ENCODE data around the gene ITGA11. TPM values are rescaled to one million over a fixed set of nuclear protein-coding genes. Genes with fewer than 3 reads are reported as not detected.

The ITGA11 gene
- total and polyA plus RNA-seq, 8 donors: 0.19 to 4.1 (median 0.66) TPM

GRCh38 chr15:68427963-68428362 lies 4.0 kb downstream of the ITGA11 start:
- Histone ChIP-seq H3K4me1 (no peaks in the 10 kb centered on the region), H3K27me3 (peaks cover 0 to 5% (median 3%) of the 10 kb centered on the region in 4 donors), H3K4me3 (no peak overlapping the region), H3K27ac (no peak overlapping the region), H3K9me3 (no peaks in the 10 kb centered on the region), H3K36me3 (no peaks in the 10 kb centered on the region)
- no peak for TF ChIP-seq CTCF (IDR thresholded peaks at IDR 0.05)
- intact Hi-C loops (cut with DNase I): no loop called here
- FAIRE-seq (no peak), DNase-seq (no peak), ATAC-seq (no peak)
- WGBS, 2 donors: 86 to 88% methylated on average over 1 of the region's 1 CpG

GRCh38 chr15:68427366-68427765 lies 4.6 kb downstream of the ITGA11 start:
- TF ChIP-seq CTCF (IDR thresholded peaks at IDR 0.05): no peak
- H3K4me1 ChIP-seq: no peaks in the 10 kb centered on the region
- DNase-seq: no peak
- WGBS, 2 donors: 54 to 63% methylated on average over 3 of the region's 3 CpGs
- H3K9me3 ChIP-seq: no peaks in the 10 kb centered on the region
- no peaks in the 10 kb centered on the region for H3K36me3 ChIP-seq
- H3K4me3 ChIP-seq: no peak overlapping the region
- intact Hi-C loops (cut with DNase I): no loop called here
- H3K27me3 ChIP-seq: peaks cover 0 to 4% (median 0%) of the 10 kb centered on the region in 4 donors
- no peak overlapping the region for H3K27ac ChIP-seq
- no peak for ATAC-seq
- no peak for FAIRE-seq

DNA sequence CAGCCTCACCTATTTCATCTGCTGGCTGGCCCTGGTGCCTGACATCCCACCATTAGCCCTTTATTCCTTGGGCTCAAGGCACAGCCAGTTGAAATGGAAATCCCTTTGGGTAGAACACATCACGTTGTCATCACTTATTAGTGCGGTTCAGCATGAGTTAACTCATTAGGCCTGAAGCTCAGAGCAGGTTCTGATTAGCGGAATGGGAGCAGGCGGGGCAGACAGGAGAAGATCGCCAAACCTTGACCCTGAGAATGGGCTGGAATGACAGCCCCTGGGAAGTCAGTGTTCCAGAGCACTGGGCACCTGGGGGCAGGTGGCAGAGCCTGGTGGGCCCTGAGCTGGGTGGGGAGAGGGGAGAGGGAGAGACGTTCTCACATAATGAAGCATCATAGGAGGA lies 5.8 kb downstream of the ITGA11 start:
- ATAC-seq: no peak
- WGBS, 2 donors: 85 to 87% methylated on average over 5 to 6 of the region's 6 CpGs
- no peak for TF ChIP-seq CTCF (IDR thresholded peaks at IDR 0.05)
- H3K27me3 ChIP-seq: peaks cover 0 to 2% (median 0%) of the 10 kb centered on the region in 4 donors
- H3K27ac ChIP-seq: no peak overlapping the region
- intact Hi-C loops (cut with DNase I): no loop called here
- DNase-seq: no peak
- H3K4me1 ChIP-seq: no peaks in the 10 kb centered on the region
- no peak overlapping the region for H3K4me3 ChIP-seq
- H3K36me3 ChIP-seq: no peaks in the 10 kb centered on the region
- FAIRE-seq: no peak
- H3K9me3 ChIP-seq: no peaks in the 10 kb centered on the region

DNA sequence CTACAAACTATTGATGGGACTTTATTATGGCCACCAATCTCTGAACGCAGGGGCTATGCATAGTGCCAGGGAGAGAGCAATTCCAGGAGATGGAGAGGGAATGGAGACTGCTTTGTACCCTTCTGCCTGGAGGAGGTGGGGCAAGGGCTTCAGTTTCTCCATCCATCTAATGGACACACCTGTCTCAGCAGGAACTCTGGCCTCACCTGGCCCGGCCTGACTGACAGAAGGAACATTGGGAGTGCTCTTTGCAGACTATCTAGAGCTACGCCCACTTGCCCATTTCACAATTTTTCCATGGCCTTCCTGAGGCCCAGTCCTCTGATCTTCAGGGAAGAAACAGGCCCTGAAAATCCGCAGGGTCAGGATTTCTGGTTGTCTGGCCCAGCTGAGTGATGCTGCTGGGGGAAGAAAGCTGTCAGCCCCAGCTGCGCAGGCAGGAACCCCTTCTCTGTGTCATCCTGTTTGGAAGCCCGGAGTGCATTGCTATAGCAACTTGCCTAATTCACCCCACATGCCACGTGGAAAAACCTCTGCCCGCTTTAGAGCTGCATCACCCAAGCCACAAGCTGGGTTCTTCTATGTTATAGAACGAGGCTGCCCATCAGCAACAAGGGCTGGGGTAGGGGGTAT lies 6.4 kb downstream of the ITGA11 start:
- DNase-seq: no peak

More for the DNA sequence above, 6.4 kb downstream of the ITGA11 start:
- Histone ChIP-seq H3K9me3 (no peaks in the 10 kb centered on the region), H3K27me3 (no peaks in the 10 kb centered on the region), H3K4me3 (no peak overlapping the region), H3K27ac (no peak overlapping the region), H3K36me3 (no peaks in the 10 kb centered on the region), H3K4me1 (no peaks in the 10 kb centered on the region)
- ATAC-seq: no peak
- FAIRE-seq: no peak
- WGBS, 2 donors: 78 to 83% methylated on average over 9 of the region's 9 CpGs
- intact Hi-C loops (cut with DNase I): no loop called here
- TF ChIP-seq CTCF (IDR thresholded peaks at IDR 0.05): no peak
